Activated CD4-positive, alpha-beta T cell treated with anti-CD3 and anti-CD28 coated beads for 24 hours (primary cell): Measurements from ENCODE around the gene PYGO2.
A peak's percentile ranks its signal among the peaks of the same experiment; 100 is the strongest.

ENCODE experiments used
- DNase-seq, 2 donors: peaks; one replicate each; pipeline ENCODE4 v3.0.0-alpha.2; 2020; ENCODE audit warnings: low read depth in 2 of 2

Gene PYGO2

GRCh38 chr1:154963643-154964042 is 2.1 kb upstream of the PYGO2 start:
- no peak for DNase-seq

DNA sequence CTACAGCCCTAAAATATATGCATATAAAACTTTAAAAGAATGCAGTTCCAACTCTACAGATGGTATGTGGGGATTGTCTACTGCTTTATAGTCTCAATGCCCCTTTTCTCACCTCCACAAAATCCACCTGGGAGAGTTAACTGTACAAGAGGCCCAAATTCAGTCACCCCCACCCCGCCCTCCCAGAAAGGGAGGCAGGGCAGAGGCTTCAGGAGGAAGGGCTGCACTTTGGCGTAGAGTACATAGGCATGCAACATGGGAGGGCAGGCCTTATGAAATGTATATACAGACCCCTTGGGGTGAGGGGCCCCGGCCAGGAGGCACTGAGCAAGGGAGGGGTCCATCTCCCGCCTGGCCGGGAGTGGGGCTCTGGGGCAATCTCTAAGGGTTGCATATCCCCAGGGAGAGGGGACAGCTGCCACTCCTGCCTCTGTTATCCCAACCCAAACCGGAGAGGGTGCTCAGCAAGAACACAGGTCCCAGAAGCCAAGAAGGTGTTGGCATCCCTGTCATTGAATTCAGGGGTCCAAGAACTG is 1.3 kb upstream of the PYGO2 start:
- DNase-seq: no peak

DNA sequence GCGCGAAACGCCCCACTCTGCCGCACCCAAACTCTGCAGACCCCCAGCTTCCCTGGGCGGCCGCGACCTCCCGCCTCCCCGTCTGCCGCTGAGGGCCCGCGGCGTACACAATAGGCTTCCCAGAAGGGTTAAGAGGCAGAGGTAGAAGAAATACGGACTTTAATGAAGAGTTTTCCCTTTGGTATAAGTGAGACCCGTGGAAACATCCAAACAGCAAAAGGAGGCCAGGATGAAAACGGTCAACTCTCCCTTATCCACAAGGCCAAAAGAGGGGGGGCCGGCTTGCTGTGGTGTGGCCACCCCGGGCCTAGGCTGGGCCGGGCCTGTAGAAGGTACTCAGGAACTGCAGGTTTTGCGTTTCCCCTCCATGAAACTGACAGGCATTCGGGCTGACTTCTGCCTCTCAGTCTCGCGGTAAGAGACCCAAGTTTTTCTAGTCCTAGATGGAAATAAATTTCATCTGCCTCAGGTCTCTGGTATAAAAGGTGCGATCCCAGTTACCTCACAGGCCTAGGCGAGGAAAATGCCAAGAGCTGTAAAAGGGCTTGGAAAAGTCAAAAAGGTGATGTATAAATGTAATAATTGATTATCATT is 671 bp upstream of the PYGO2 start:
- DNase-seq: no peak

DNA sequence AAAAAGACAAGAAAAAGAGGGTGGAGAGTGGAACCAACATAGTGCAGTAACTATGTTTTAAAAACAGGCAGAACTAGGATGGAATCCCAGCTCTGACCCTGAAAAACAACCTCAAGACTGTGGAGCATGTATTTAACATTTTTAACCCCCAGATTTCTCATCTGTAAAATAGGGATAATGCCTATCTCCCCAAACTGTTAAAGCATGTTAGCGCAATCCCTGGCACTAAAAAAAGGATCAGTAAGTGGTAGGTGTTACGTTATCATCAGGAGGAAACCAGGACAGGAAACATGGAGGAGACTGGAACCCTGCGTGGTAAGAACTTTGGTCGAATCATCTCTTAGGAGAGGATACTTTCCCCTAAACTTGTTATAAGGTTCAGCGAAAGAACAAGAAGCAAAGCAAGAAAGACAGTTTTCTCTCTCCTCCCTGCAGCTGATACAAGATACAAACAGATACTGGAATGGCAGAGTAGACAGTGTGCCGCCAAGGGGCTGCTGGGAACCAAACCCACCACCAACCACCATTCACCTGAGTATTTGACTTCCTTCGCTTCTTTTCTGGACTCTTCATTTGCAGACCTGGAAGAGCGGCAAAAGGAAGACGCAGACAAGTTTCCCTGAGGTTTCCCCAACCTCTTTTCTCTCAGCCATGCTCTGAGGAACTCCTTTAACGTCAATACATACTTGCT is 991 bp downstream of the PYGO2 start:
- DNase-seq: no peak

GRCh38 chr1:154959426-154959780 is 2.2 kb downstream of the PYGO2 start:
- no peak for DNase-seq

GRCh38 chr1:154958681-154959425 is 2.7 kb downstream of the PYGO2 start:
- no peak for DNase-seq

DNA sequence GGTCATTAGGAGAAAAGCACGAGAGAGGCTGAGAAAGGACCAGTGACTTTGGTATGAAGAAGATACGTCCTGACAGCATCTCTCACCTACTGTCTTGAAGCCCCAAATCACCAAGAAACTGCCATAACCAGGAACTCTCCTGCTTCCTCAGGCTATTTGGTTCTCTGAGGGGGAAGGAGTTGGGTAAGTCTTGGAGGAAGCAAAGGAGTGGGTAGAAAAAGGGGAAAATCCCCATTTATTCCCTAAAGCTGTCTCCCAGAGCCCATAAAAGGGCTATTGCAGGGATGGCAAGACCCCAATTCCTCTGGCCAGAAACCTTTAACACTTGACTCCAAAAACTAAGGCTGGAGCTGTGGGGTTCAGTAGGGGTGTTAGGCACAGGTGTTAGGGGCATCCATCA is 3.5 kb downstream of the PYGO2 start:
- DNase-seq: no peak

DNA sequence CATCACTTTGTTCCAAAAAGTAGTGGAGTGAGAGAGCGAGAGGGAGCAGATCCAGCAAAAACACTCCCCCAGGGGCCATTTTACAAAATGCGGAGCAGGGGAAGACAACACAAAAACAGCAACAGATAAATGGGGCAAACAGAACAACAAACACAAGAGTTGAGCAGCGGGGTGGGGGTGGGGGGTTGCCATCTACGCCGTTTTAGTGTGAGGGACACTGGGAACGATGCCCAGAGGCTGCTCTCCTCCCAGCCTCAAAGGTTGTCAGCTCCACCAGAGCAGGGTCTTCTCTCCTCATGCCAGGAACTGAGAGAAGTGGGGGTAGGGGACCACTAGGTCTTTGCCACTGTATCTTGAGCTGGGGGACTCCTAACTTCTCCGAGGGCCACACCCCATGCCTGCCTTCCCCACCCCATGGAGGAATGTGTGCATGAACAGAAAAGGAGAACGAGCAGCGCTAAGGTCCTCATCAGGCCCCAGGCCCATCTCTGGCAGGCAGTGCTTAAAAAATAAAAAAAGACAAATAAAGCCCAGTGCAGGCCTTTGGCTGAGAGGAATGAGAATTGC is 4.4 kb downstream of the PYGO2 start:
- no peak for DNase-seq

DNA sequence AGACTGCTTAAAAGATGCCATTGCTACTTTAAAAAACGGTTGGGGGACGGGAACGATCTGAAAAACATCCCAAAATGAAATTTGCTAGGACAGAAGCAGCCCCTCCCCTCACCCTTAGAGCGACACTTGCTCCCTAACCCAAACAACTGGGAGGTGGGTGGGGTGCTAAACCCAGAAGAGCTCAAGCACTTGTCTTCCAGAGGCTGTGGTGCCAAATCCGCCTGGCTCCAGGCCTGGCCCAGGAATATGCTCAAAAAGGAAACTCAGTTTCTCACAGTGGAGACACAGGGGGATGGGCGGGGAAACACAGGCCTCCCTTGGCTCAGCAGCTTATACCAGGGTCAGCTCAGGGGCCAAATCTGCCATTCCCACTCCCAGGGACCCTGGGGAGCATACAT is 5.0 kb downstream of the PYGO2 start:
- DNase-seq: no peak

- DNase-seq: peak; percentile 52 to 74
Observed at GRCh38 chr1:154955718-154956543, 5.7 kb downstream of the PYGO2 start, which contains the start of gene PBXIP1. PBXIP1 (minus strand) TSS chr1:154956099; CDS start chr1:154953721, 2,378 bp downstream.

GRCh38 chr1:154955039-154955717 is 6.4 kb downstream of the PYGO2 start:
- DNase-seq: peak in 1 of 2 donors; percentile 59

DNA sequence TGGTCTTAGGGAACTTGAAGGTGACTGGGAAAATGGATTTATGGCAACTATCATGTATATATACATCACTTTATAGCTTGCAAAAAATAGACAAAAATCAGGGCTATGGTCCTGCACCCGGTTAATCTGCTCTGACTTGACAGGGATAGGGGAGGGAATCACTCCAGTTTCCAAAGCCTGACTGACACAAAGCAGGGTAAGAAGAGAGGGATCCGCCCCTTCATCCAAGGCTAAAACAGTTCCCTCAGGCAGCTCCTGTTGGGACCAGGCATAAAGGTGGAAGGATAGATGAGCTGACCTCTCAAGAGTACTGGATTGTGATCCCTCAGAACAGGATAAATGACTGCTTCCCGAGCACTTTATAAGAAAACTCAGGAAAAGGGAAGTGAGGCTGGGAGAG is 7.0 kb downstream of the PYGO2 start:
- DNase-seq: no peak

- no peak for DNase-seq
Observed at GRCh38 chr1:154953611-154954038, 8.0 kb downstream of the PYGO2 start.

GRCh38 chr1:154952664-154953063 is 8.9 kb downstream of the PYGO2 start:
- DNase-seq: no peak

GRCh38 chr1:154951901-154952657 is 9.5 kb downstream of the PYGO2 start:
- DNase-seq: peak in 1 of 2 donors; percentile 57

DNA sequence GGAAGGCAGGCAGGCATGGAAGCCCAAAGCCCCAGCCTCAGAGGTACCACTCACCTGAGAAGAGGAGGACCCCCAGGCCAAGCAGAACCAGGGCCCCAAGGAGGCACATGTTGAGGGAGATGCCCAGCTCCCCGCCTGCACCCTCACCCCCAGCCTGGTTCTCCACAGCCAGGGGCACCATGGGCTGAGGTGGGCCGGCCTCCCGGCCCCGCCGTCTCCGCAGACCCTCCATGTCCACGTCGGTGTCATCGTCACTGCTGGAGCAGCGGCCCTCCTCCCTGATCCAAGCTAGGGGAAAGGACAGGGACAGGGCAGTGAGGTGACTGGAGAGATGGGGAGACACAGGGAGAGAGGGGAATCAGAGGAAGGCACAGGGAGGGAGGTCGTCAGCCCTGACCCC is 13.5 kb downstream of the PYGO2 start:
- DNase-seq: no peak

DNA sequence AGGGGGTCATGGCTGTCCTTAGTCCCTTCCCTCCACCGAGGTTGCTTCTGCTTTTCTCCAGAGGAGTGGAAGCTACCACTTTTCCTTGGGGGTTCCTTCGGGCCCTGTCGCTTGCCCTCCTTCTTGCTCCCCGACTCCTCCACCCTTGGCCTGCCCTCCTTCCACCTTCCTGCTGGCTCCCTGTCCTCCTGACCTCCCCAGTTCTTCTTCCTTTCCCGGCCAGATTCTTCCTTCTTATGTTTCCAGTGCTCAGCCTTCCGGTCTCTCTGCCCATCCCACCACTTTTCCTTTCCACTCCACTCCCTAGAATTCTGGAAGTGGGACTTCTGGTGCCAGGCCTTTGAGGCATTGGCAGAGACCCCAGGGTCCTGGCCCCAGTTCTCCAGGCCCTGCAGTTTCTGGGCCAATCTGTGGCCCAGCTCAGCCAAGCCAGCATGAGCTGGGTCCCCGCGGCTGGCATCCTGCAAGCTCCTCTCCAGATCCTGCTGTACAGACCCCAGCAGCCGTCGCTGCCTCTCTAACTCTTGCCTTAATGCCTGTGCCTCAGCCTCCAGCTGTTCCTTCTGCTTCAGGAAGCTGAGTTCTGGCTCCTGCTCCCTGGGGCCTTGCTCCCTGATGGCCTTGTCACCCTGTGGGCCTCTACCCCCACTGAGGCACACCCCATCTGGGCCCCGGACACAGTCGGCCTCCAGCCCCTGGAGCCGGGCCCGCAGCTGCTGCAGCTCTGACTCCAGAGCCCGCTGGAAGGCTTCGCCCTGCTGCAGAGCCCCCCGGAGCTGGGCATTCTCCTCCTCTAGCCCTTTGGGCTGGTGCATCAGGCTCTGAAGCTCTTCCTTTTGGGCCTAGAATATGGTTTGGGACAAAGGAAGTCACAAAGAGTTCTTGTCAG is 15.4 kb downstream of the PYGO2 start:
- DNase-seq: no peak

GRCh38 chr1:154945160-154945961 is 16.2 kb downstream of the PYGO2 start:
- no peak for DNase-seq
